CD4-positive, alpha-beta T cell treated with Interleukin-6 for 4 hours (primary cell): Measurements from ENCODE around the gene DPP9.
"Not testable (repeated sequence)": the region's sequence is repeated elsewhere in the genome, so short reads cannot be mapped to it uniquely, and the experiment has no call there.

Experiments
- DNase-seq: peaks from one replicate; pipeline ENCODE4 v3.0.0-alpha.2; 2020; ENCODE audit warnings: mixed read lengths

DPP9 gene

GRCh38 chr19:4723595-4724514, at the start of gene DPP9:
TSS of gene DPP9 (minus strand) at chr19:4723842. CDS start at chr19:4719906, 3,936 bp downstream.
- peak; percentile 96 for DNase-seq

- no peak for DNase-seq
These were observed 49.5 kb upstream of the DPP9 start for GRCh38 chr19:4773047-4773640.

GRCh38 chr19:4772566-4772965, 48.9 kb upstream of the DPP9 start:
- no peak for DNase-seq

- DNase-seq, result peak; percentile 77
These were observed 45.5 kb upstream of the DPP9 start for GRCh38 chr19:4768934-4769777.

- no peak for DNase-seq
These were observed 40.7 kb upstream of the DPP9 start for GRCh38 chr19:4764393-4764660.

- DNase-seq, result no peak
These were observed 39.4 kb upstream of the DPP9 start for GRCh38 chr19:4763021-4763420.

GRCh38 chr19:4760285-4760650, 36.6 kb upstream of the DPP9 start:
- DNase-seq, result no peak

- DNase-seq, result peak; percentile 48
These were observed 36.0 kb upstream of the DPP9 start for GRCh38 chr19:4759388-4760284.

- DNase-seq, result no peak
These were observed 35.0 kb upstream of the DPP9 start for GRCh38 chr19:4758659-4759058.

GRCh38 chr19:4758082-4758481, 34.4 kb upstream of the DPP9 start:
- DNase-seq, result no peak

GRCh38 chr19:4755459-4755858, 31.8 kb upstream of the DPP9 start:
- DNase-seq, result no peak

- no peak for DNase-seq
These were observed 30.6 kb upstream of the DPP9 start for GRCh38 chr19:4754248-4754647.

GRCh38 chr19:4749870-4750590, 26.4 kb upstream of the DPP9 start:
- DNase-seq, result no peak

- no peak for DNase-seq
These were observed 24.9 kb upstream of the DPP9 start for GRCh38 chr19:4748589-4748988.

GRCh38 chr19:4748185-4748584, 24.5 kb upstream of the DPP9 start:
- no peak for DNase-seq

- DNase-seq, result no peak
These were observed 22.3 kb upstream of the DPP9 start for GRCh38 chr19:4745986-4746385.

- DNase-seq, result not testable (repeated sequence)
These were observed 21.5 kb upstream of the DPP9 start for GRCh38 chr19:4745175-4745574.

GRCh38 chr19:4744451-4745174, 21.0 kb upstream of the DPP9 start:
- no peak for DNase-seq

- no peak for DNase-seq
These were observed 19.3 kb upstream of the DPP9 start for GRCh38 chr19:4742723-4743646.

GRCh38 chr19:4740092-4740491, 16.4 kb upstream of the DPP9 start:
- DNase-seq, result no peak
